Stimulated activated CD4-positive, alpha-beta T cell treated with anti-CD3 and anti-CD28 coated beads, Interleukin-12 subunit alpha, Interleukin-12 subunit beta, amount 100 ng/mL, for 24 hours (primary cell): ENCODE measurements around the gene LSM6.

ENCODE experiments used
- DNase-seq, 2 experiments: peaks; one replicate each; pipeline ENCODE4 v3.0.0-alpha.2; 2020; ENCODE audit warnings: low read depth in 2 of 2

LSM6 gene

GRCh38 chr4:146175541-146176453 lies at the start of gene LSM6:
TSS of gene LSM6 (plus strand) at chr4:146175718. CDS start at chr4:146182922, 7,204 bp downstream.
- DNase-seq, result peak; percentile 68 to 73

DNA sequence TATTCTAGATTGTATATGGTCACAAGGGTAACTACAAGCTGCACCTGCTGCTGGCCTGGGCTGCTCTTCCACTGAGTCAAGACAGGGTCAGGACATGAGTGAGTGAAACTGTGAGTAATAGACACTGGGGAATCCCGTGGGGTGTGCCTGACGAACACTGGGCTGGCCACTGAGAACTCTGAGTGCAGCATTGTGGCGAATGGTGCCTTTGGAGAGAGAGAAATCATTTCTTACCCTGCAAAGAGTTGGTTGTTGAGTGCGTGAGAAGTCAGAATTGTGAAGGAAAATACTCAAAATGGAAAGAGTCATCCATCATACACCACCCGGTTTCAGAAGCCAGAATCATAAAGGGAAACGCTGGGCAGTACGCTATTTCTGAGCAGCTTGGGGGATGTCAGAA lies 43.1 kb upstream of the LSM6 start:
- peak; percentile 3 to 41 for DNase-seq

GRCh38 chr4:146134761-146135445 lies 40.6 kb upstream of the LSM6 start:
- DNase-seq, result no peak

DNA sequence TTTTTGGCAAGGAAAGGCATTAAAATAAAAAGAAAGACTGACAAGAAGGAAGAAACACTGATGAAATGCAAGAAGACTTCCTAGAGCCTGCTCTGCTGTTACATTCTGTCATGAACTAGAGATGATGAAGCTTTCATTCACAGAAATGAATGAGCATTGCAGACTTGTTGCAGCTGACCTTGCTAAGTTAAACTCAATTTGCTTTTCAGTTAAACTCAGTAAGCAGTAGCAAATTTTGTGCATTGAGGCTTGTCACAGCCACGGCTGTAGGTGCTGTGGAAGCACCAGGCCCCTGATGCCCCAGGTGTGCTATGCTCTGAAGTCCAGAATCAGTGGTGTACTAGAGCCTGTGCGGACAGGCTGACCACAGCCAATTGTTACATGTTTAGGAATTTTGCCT lies 39.6 kb upstream of the LSM6 start:
- no peak for DNase-seq

- DNase-seq, result no peak
Measured at GRCh38 chr4:146142768-146143167, 32.8 kb upstream of the LSM6 start.

- DNase-seq, result no peak
Measured at GRCh38 chr4:146143888-146144287, 31.6 kb upstream of the LSM6 start.

DNA sequence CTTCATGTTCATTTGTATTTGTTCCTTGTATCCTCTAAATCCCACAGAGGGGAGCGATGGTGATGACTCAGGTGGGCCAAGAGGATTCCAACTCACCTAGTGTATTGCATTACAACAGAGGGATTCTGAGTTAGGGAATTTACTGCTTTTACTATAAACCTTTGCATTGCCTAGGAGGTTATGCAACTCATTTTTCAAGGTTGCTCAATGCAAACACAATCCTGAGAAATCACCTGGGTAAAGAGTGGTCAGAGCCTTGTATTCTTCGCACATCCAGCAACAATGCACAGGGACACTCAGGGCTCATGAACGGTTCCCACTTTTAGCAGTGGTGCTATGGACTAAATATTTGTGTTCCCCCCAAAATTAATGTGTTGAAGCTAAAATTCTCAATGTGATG lies 28.6 kb upstream of the LSM6 start:
- no peak for DNase-seq

DNA sequence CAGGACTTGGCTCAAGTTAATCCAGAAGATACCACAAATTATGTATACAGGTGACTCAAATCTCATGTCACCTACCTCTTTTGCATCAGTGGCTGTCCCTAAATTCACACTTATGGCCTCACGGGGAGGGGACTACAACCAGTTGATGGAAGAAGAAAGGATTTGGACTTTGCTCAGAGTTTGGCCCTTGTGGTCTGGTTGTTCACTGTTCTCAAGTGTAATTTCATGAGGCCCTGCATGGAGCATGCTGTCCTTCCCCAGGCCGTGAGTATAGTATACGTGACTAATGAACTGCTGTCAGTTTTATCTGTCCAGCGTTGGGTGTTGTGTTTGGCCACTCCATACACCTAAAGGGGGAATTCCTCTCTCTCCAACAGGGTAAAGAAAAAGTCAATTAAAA lies 27.5 kb upstream of the LSM6 start:
- DNase-seq, result no peak

- DNase-seq, result no peak
Measured at GRCh38 chr4:146154057-146154456, 21.5 kb upstream of the LSM6 start.

- no peak for DNase-seq
Measured at GRCh38 chr4:146155152-146155724, 20.3 kb upstream of the LSM6 start.

DNA sequence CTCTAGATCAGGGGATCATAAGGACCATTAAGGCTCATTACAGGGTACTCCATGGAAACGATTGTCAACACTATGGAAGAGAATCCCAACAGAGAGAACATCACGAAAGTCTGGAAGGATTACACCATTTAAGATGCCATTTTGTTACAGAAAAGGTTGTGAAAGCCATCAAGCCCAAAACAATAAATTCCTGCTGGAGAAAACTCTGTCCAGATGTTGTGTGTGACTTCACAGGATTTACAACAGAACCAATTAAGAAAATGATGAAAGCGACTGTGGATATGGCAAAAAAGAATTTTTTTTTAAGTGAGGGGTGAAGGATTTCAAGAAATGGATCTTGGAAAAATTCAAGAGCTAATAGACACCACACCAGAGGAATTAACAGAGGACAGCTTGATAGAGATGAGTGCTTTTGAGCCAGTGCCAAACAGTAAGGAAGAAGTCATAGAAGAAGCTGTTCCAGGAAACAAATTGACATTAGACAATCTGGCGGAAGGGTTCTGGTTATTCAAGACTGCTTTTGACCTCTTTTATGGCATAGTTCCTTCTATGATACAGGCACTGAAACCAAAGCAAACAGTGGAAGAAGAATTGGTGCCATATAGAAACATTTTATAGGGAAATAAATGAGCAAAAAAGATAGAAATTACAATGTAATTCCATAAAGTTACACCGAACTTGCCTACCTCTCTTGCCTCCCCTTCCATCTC lies 17.3 kb upstream of the LSM6 start:
- DNase-seq, result no peak

DNA sequence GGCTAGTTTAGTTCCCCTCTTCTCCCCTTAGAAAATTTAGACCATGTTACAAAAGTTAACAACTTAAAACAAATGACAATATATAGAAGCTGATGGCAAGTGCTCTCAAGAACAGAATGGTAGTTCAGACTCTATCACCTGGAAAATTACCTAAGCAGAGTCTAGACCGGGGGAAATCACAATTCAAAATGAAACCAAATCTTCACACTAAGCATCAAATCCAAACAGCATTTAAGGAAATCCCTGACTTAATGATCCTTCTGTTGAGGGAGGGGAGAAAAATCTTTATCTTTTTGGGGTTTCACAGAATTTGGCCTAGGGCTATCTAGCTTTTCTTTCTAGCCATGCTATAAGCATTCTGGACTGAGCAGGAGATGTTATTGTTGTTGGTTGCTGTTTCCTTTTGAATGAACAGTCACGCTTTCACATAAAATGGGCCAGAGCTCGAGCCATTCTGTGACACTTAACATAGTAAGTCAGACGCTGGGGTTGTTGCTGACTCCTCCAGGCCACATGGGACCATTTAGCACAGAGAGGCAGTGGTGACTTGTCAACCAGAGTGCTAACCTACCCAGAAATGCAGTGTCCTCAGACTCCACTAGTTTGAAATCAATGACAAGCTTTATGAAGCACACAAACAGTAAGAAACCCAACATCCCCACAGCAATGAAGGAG lies 16.0 kb upstream of the LSM6 start:
- no peak for DNase-seq

DNA sequence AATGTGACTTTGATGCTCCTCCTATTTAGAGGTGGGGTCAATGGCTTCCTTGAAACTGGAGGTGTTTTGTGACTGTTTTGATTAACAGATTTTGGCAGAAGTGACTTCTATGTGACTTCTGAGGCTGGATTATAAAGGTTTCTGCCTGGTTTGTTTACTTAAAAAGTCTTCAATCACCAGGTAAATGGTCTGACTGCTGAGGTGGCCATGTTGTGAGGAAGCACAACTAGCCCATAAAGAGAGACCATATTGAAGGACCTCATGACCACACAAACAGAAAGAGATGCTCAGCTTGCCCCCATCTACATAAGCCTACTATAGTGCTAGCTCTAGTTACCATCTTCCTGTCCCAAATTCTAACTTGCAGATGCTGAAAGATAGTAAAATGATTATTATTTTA lies 14.3 kb upstream of the LSM6 start:
- DNase-seq, result no peak

GRCh38 chr4:146165221-146165620 lies 10.3 kb upstream of the LSM6 start:
- DNase-seq, result no peak

- no peak for DNase-seq
Measured at GRCh38 chr4:146165840-146166239, 9.7 kb upstream of the LSM6 start.

GRCh38 chr4:146170149-146170548 lies 5.4 kb upstream of the LSM6 start:
- no peak for DNase-seq

DNA sequence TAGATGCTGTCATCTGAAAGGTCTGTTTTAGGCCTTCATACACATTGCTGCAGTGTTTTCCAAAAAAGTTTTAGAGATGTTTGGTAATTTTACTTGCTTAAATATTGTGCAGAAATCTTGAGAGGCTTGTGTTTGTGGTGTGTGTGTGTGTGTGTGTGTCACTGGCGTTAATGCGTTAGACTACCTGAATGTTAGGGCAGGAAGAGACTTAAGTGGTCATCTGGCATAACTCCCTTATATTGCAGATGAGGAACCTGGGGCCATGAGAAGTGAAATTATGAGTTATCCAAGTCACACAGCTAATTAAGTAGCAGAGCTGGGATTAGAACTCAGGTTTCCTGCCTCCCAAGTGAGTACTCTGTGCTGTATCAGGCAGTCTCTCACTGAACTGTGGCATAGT lies 1.4 kb downstream of the LSM6 start:
- DNase-seq, result no peak

DNA sequence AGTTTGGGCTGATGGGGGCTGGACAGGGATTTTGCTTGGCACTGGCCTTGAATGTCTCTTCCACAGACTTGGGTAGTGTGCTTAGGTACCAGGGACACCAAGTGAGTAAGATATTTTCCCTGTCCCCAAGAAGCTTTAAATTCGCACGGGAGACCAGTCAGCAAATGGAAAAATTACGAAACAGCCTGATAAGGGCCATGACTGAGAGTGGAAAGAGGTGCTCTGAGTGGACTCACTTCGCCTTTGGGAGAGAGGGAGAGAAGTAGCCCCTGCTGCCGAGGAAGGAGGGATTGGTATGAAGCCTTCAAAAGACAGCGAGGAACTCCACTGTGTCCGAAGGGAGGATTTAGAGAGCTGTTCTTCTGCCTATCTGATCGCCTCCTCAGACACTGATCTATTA lies 2.6 kb downstream of the LSM6 start:
- DNase-seq, result no peak

DNA sequence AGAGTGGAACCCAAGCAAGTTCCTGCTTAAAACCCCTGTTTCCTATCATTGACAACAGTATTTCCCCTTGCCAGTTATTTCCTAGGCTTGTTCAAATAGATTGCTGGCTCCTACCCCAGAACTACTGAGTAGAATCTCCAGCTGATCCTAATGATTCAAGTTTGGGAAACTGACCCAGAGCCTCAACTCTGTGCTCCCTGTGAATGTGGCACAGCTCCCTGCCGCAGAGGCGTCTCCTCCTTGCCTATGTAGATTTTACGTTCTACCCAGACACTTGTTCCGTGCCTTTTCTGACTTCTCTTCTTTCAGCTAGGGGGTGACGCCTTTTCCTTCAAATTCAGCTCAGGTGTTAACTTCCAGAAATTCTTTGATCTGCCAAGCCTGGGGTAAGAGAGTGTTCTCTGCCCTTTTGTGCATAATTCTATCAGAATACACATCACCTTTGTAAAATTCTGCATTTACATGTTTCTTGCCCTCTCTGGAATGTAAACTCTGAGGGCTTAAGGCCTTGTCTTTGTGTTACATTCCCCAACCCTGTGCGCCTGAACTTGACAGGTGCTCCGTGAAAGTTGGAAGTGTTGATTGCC lies 4.4 kb downstream of the LSM6 start:
- DNase-seq, result no peak

GRCh38 chr4:146182443-146182842 lies 6.9 kb downstream of the LSM6 start:
- no peak for DNase-seq

GRCh38 chr4:146183209-146183608 lies 7.7 kb downstream of the LSM6 start:
- DNase-seq, result no peak
